GM19043 (cell line): ENCODE measurements around the gene TMEM8B.
"Not testable (repeated sequence)": the region's sequence is repeated elsewhere in the genome, so short reads cannot be mapped to it uniquely, and the experiment has no call there.

Experiments
- ATAC-seq: cut with Tn5 transposase; IDR thresholded peaks from one replicate; pipeline ENCODE4 v1.9.1; 2021; ENCODE audit warnings: low read depth; ENCODE audit not compliant: unreplicated experiment

TMEM8B gene

GRCh38 chr9:35905912-35906679, 77.1 kb downstream of the TMEM8B start, which contains the start of gene HRCT1:
HRCT1 (plus strand) TSS chr9:35906202; CDS start chr9:35906288, 86 bp downstream.
- ATAC-seq, result no peak

GRCh38 chr9:35906923-35907699, 78.1 kb downstream of the TMEM8B start:
- no peak for ATAC-seq

GRCh38 chr9:35907711-35908503, 78.9 kb downstream of the TMEM8B start:
- ATAC-seq, result no peak

GRCh38 chr9:35908504-35909125, 79.6 kb downstream of the TMEM8B start:
- ATAC-seq, result no peak

GRCh38 chr9:35909274-35909673, 80.2 kb downstream of the TMEM8B start, which contains the start of gene SPAAR:
SPAAR (plus strand) TSS chr9:35909490; CDS start chr9:35910464, 974 bp downstream.
- no peak for ATAC-seq

GRCh38 chr9:35909687-35910612, 80.9 kb downstream of the TMEM8B start:
- no peak for ATAC-seq

- ATAC-seq, result no peak
These were observed 81.8 kb downstream of the TMEM8B start for GRCh38 chr9:35910613-35911359.

- no peak for ATAC-seq
These were observed 82.7 kb downstream of the TMEM8B start for GRCh38 chr9:35911690-35912089.

GRCh38 chr9:35912791-35913400, 83.9 kb downstream of the TMEM8B start:
- ATAC-seq, result no peak

GRCh38 chr9:35913429-35913828, 84.4 kb downstream of the TMEM8B start:
- not testable (repeated sequence) for ATAC-seq

GRCh38 chr9:35914301-35914807, 85.3 kb downstream of the TMEM8B start:
- no peak for ATAC-seq
